Measurements from ENCODE around the gene GABRA5.

DNA sequence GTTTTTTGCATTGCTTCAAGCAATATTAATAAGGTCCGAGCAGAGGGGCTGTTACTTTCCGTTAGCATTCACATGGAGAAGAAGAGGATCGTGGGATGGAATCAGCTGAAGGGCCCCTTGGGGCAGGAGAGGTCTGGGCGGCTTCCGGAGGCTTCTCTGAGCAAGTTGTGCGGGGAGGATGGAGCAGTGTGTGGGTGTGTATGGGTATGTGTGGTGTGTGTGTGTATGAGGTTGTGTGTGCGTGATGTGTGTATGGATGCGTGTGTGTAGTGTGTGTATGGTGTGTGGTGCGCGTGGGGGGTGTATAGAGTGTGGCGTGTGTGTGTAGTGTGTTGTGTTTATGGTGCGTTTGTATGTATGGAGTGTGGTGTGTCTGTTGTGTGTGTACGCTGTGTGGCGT is 25.8 kb downstream of the GABRA5 start:
- no peak for TF ChIP-seq CTCF (IDR thresholded peaks at IDR 0.05)
- no peak for TF ChIP-seq ZFX (IDR thresholded peaks at IDR 0.05; ENCODE audit: borderline replicate concordance)
